ENCODE data around the gene COL4A6.

Gene COL4A6

GRCh38 chrX:108270739-108271396 lies 167.4 kb downstream of the COL4A6 start:
- no peak for DNase-seq (ENCODE audit: low spot score)

DNA sequence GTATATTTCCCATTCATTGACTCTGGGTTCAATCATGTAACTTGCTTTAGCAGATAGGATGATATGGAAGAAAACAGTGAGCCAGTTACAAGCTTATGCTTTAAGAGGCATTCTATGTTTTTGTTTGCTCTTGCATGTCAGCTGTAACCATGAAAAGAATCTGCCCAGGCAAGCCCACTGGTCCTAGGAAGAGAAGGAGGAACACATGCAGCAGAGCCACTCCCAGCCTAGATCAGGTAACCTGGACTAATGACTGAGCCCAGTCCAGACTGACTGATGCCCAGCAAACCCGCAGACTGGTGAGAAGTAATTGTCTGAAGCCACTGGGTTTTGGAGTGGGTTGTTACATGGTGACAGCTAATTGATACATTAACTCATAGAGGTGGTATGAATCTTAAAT lies 167.9 kb downstream of the COL4A6 start:
- no peak for DNase-seq (ENCODE audit: low spot score)

DNA sequence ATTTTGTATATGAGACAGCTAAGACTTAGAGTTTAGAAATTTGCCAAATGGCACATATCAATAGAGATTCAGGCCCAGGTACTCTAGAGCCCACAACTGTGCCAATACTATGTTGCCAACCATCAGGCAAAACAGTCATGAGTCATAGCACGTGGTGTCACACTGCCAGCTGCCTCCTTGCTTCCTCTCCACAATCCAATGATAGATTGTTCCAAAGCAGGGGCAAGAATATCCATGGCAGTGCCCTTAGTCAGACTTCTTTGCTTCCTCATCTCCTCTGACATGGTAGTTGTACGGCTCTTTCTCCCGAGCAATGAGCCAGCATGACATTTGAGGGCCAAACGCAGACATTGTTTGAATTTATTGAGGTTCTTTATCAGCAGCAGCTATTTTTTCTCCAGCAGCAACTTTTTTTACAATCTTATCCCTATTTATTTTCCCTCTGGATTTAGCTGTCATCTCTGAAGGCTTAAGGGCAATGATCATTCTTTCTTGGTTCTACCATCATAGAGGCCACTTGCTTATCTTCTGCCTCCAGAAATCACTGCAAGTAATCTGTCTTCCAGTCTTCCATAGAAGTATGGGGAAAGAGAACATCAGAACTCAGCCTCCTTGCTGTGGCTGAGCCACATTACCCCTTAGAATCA lies 169.7 kb downstream of the COL4A6 start:
- no peak for DNase-seq (ENCODE audit: low spot score)

- no peak for DNase-seq (ENCODE audit: low spot score)
Measured at GRCh38 chrX:108267557-108267956, 170.7 kb downstream of the COL4A6 start.

- DNase-seq (ENCODE audit: low spot score), result no peak
Measured at GRCh38 chrX:108264376-108264775, 173.8 kb downstream of the COL4A6 start.

GRCh38 chrX:108261549-108262203 lies 176.5 kb downstream of the COL4A6 start:
- DNase-seq (ENCODE audit: low spot score), result no peak

- DNase-seq (ENCODE audit: low spot score), result no peak
Measured at GRCh38 chrX:108257556-108257955, 180.7 kb downstream of the COL4A6 start.

DNA sequence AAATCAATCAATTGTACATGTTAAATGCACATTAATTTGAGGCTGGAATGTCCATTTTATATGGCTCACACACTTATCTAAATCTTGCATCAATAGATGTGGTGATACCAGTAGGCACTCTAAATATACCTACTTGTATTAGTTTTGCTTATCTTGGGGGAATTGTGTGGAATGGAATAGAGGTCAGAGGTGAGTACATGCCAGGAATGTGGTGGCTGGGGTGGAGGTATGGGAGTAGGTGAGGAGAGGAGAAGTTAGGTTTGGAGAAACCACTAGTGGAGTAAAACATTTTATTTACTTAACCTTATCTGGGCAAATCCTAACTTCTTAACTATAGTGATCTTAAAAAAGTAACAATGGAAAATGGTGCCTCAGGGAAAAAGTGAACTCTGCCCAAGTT lies 183.6 kb downstream of the COL4A6 start:
- no peak for DNase-seq (ENCODE audit: low spot score)

- no peak for DNase-seq (ENCODE audit: low spot score)
Measured at GRCh38 chrX:108250654-108251579, 187.3 kb downstream of the COL4A6 start.

- no peak for DNase-seq (ENCODE audit: low spot score)
Measured at GRCh38 chrX:108246304-108246954, 191.8 kb downstream of the COL4A6 start.

DNA sequence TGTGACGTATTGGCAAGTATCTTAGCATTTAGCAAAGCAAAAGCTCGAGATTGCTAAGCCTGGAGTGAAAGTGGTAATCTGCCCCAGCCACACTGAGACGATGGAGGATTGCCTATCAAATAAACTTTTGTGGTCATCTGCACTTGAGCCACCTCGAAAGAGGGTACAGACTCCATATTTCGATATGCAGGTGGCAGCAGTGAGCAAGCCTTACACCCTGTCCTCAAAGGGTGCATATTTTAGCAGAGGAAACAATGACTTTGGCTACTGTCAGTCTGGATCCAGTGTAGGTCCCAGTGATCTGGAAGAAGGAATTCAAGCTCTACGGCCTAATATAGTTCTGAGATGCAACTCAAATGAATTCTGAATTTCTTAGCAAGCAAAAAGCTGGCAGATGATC lies 192.8 kb downstream of the COL4A6 start:
- DNase-seq (ENCODE audit: low spot score), result no peak

DNA sequence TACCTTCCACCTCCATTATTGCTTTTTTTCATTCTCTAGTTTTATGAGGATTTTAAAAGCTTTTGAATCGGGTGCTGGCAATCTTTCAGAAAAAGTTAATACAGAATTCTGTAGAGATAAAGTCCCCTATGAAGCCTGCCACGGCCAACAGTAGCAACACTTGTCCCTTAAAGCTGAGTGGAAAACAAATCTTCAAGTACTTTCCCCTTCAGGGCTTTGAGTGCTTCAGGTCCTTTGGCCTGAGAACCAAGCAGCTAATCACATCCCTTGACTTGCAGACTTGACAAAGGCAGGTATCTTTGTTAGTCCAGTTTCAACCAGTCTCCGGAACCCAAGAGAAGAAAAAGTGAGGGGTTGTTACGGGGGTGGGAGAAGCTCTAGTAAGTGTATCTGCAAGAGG lies 202.2 kb downstream of the COL4A6 start:
- DNase-seq (ENCODE audit: low spot score), result no peak

- no peak for DNase-seq (ENCODE audit: low spot score)
Measured at GRCh38 chrX:108230574-108230973, 207.6 kb downstream of the COL4A6 start.

DNA sequence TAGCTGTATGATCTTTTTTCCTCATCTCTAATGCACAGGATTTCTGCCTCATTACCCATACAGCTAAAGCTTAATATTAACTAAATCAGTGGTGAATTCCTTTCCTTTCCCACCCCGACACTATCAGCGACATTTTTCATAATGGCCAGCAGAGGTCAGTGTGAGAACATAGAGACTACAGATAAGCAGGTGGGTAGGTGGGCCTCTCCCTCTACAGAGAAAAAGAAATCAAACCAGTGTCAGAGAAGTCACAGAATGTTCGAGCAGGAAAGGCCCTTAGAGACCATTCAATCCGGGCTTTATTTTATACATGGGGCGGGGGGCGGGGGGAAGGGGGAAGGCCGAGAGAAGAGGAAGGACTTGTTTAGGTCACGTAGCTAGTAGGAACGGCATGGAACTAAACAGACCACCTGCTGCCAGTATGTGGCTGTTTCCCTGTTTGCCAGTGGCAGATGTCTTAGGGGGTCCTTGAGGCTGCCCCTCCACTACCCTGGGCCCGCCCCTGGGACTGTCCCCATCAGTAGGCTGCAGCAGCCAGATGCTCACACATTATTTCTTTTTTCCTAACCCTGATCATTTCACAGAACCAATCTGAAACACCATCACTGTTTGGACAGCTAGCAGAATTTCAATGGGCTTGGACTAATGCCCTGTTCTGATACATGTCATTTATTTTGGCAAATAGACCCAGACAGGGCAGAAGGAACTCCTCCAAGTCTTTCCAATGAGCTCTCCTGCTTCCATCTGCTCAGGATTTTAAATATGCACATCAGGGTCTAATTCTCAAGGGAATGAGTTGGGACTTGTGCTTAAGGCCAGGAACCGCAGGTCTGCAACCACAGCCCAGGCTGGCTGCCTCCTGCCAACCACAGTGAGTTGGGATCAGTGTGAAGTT lies 213.2 kb downstream of the COL4A6 start:
- peak; percentile 2 for DNase-seq (ENCODE audit: low spot score)

GRCh38 chrX:108224218-108224617 lies 214.0 kb downstream of the COL4A6 start:
- DNase-seq (ENCODE audit: low spot score), result no peak

- no peak for DNase-seq (ENCODE audit: low spot score)
Measured at GRCh38 chrX:108223585-108223984, 214.6 kb downstream of the COL4A6 start.

DNA sequence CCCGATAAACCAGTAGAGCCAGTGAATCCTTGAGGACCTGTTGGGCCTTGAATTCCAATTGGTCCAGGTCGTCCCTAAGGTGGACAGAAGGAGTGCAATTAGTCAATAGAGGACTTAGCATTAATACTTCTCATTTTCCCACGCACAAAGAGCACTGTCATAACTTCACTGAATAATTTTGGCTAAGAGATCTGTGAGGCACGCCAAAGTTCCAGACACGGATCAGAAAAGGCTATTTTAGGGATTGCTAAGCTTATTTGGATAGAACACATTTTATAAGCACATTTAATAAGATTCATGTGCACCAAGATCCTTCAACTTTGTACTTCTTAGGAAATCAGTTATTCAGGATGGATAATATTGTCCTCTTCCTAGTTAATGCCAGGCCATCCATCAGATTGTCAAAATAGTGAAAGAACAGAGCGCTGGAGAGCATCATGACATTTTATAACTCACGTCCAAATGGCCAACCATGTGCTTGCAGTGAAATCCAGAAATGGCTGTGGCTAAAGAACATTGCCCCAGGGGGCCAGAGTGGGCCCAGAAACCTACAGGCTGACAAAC lies 216.8 kb downstream of the COL4A6 start:
- no peak for DNase-seq (ENCODE audit: low spot score)

GRCh38 chrX:108219949-108220601 lies 218.1 kb downstream of the COL4A6 start:
- DNase-seq (ENCODE audit: low spot score), result no peak

GRCh38 chrX:108217876-108218275 lies 220.3 kb downstream of the COL4A6 start:
- DNase-seq (ENCODE audit: low spot score), result no peak
